HEK293 (cell line): ENCODE results near the gene PKN1.

ENCODE experiments used
- BCL11A ChIP-seq: fragments of 450-650 bp; formaldehyde crosslinking; IDR thresholded peaks from 2 replicates; pipeline ENCODE4 v1.5.1; 2016; ENCODE audit warnings: low read depth, missing biosample characterization, missing genetic modification characterization
- EGR2 ChIP-seq: fragments of 450-650 bp; formaldehyde crosslinking; IDR thresholded peaks from 2 replicates; pipeline ENCODE4 v1.5.1; 2016; ENCODE audit warnings: low read depth, missing biosample characterization, missing genetic modification characterization
- GLIS1 ChIP-seq: fragments of 450-650 bp; formaldehyde crosslinking; IDR thresholded peaks from 2 replicates; pipeline ENCODE4 v1.5.1; 2016; ENCODE audit warnings: missing biosample characterization, missing genetic modification characterization
- PRDM1 ChIP-seq: fragments of 450-650 bp; formaldehyde crosslinking; IDR thresholded peaks from 2 replicates; pipeline ENCODE4; 2016; ENCODE audit warnings: missing biosample characterization, missing genetic modification characterization
- RBAK ChIP-seq: fragments of 450-650 bp; formaldehyde crosslinking; IDR thresholded peaks from 2 replicates; pipeline ENCODE4 v1.5.1; 2016; ENCODE audit warnings: missing biosample characterization, missing genetic modification characterization
- SCRT2 ChIP-seq: fragments of 450-650 bp; formaldehyde crosslinking; IDR thresholded peaks from 2 replicates; pipeline ENCODE4 v1.5.1; 2016; ENCODE audit warnings: missing biosample characterization, missing genetic modification characterization
- SP2 ChIP-seq: fragments of 450-650 bp; formaldehyde crosslinking; IDR thresholded peaks from 2 replicates; pipeline ENCODE4 v1.5.1; 2016; ENCODE audit warnings: missing biosample characterization, missing genetic modification characterization
- ZBTB1 ChIP-seq: fragments of 450-650 bp; formaldehyde crosslinking; IDR thresholded peaks from 2 replicates; pipeline ENCODE4 v1.5.1; 2016; ENCODE audit warnings: missing biosample characterization, missing genetic modification characterization
- ZBTB17 ChIP-seq: fragments of 450-650 bp; formaldehyde crosslinking; IDR thresholded peaks from 2 replicates; pipeline ENCODE4 v1.5.1; 2016; ENCODE audit warnings: missing biosample characterization, missing genetic modification characterization
- ZFP37 ChIP-seq: fragments of 450-650 bp; formaldehyde crosslinking; IDR thresholded peaks from 2 replicates; pipeline ENCODE4 v1.5.1; 2016; ENCODE audit warnings: missing biosample characterization, missing genetic modification characterization
- ZFP69B ChIP-seq: fragments of 450-650 bp; formaldehyde crosslinking; IDR thresholded peaks from 2 replicates; pipeline ENCODE4 v1.5.1; 2016; ENCODE audit warnings: missing biosample characterization, missing genetic modification characterization
- ZNF138 ChIP-seq: fragments of 450-650 bp; formaldehyde crosslinking; IDR thresholded peaks from 2 replicates; pipeline ENCODE4 v1.5.1; 2016; ENCODE audit warnings: missing biosample characterization, missing genetic modification characterization, borderline replicate concordance
- ZNF19 ChIP-seq: fragments of 450-650 bp; formaldehyde crosslinking; IDR thresholded peaks from 2 replicates; pipeline ENCODE4; 2016; ENCODE audit warnings: missing biosample characterization, missing genetic modification characterization, low read depth
- ZNF248 ChIP-seq: fragments of 450-650 bp; formaldehyde crosslinking; IDR thresholded peaks from 2 replicates; pipeline ENCODE4 v1.5.1; 2017; ENCODE audit warnings: missing biosample characterization, missing genetic modification characterization
- ZNF350 ChIP-seq: fragments of 450-650 bp; formaldehyde crosslinking; IDR thresholded peaks from 2 replicates; pipeline ENCODE4 v1.5.0; 2017; ENCODE audit warnings: missing biosample characterization, mild to moderate bottlenecking, missing genetic modification characterization
- ZNF501 ChIP-seq: fragments of 450-650 bp; formaldehyde crosslinking; IDR thresholded peaks from 2 replicates; pipeline ENCODE4 v1.5.1; 2016; ENCODE audit warnings: missing biosample characterization, missing genetic modification characterization
- ZNF544 ChIP-seq: fragments of 450-650 bp; formaldehyde crosslinking; IDR thresholded peaks from 2 replicates; pipeline ENCODE4 v1.5.0; 2017; ENCODE audit warnings: missing biosample characterization, missing genetic modification characterization
- ZNF560 ChIP-seq: fragments of 450-650 bp; formaldehyde crosslinking; IDR thresholded peaks from 2 replicates; pipeline ENCODE4 v1.5.1; 2017; ENCODE audit warnings: missing biosample characterization, missing genetic modification characterization, borderline replicate concordance
- ZNF658 ChIP-seq: fragments of 450-650 bp; formaldehyde crosslinking; IDR thresholded peaks from 2 replicates; pipeline ENCODE4; 2016; ENCODE audit warnings: missing biosample characterization, missing genetic modification characterization
- ZNF664 ChIP-seq: fragments of 450-650 bp; formaldehyde crosslinking; IDR thresholded peaks from 2 replicates; pipeline ENCODE4 v1.5.1; 2016; ENCODE audit warnings: missing biosample characterization, missing genetic modification characterization
- ZNF791 ChIP-seq: fragments of 450-650 bp; formaldehyde crosslinking; IDR thresholded peaks from 2 replicates; pipeline ENCODE4 v1.5.1; 2016; ENCODE audit warnings: missing biosample characterization, missing genetic modification characterization
- TF ChIP-seq, protein P1 (sequence below): fragments of 450-650 bp; formaldehyde crosslinking; IDR thresholded peaks from 2 replicates; pipeline ENCODE4 v1.5.1; 2016; ENCODE audit warnings: missing biosample characterization, missing genetic modification characterization
- TF ChIP-seq, protein P2 (sequence below): IDR thresholded peaks from 2 replicates; pipeline ENCODE4 v1.6.1; 2011; ENCODE audit warnings: mild to moderate bottlenecking, low read depth, low read length, borderline replicate concordance
- TF ChIP-seq, protein P3 (sequence below): fragments of 450-650 bp; IDR thresholded peaks from 2 replicates; pipeline ENCODE4 v1.5.1; 2018; ENCODE audit warnings: missing biosample characterization, mild to moderate bottlenecking, missing genetic modification characterization
- TF ChIP-seq, protein P4 (sequence below): fragments of 450-650 bp; formaldehyde crosslinking; IDR thresholded peaks from 2 replicates; pipeline ENCODE4 v1.5.1; 2016; ENCODE audit warnings: missing biosample characterization, missing genetic modification characterization

The PKN1 gene

DNA sequence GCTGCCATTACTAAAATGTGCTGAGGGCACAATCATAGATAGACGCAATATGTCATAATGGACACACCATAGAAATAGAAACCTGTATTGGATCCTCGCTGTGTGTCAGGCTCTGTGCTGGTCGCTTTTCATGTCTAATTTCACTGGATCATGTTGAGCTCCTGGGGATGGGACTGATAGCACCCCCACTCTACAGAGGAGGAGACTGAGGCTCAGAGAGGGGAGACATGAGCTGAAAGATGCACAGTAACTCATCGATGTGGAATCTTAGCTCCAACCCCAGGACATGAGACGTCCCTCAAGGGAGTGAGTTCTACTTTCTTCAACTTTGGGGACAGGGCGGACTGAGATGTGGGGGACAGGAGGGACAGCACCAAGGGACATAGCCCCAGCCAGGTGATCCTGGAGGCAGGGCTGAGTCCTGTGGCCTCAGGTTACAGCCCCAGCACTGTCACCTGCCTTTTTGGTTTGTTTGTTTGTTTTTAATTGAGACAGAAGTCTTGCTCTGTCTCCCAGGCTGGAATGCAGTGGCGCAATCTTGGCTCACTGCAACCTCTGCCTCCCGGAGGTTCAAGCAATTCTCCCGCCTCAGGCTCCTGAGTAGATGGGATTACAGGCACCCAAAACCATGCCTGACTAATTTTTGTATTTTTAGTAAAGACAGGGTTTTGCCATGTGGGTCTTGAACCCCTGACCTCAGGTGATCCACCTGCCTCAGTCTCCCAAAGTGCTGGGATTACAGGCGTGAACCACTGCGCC is 69.4 kb downstream of the PKN1 start (continued):
- TF ChIP-seq ZNF501 (tag by site-specific recombination) (no peak), ZNF138 (tag by site-specific recombination) (no peak), PRDM1 (tag by site-specific recombination) (0 out of 2 replicates have a peak, but pooled peaks have one; percentile 12), ZNF791 (tag by site-specific recombination) (no peak), ZNF248 (tag by site-specific recombination) (no peak), BCL11A (tag by site-specific recombination) (no peak), GLIS1 (tag by site-specific recombination) (peak; percentile 62), EGR2 (no peak), ZNF19 (no peak), RBAK (no peak), ZFP37 (no peak), ZNF664 (tag by site-specific recombination) (no peak), ZNF350 (no peak), ZBTB17 (tag by site-specific recombination) (0 out of 2 replicates have a peak, but pooled peaks have one; percentile 16), ZNF658 (tag by site-specific recombination) (no peak), ZNF560 (tag by site-specific recombination) (no peak), SCRT2 (tag by site-specific recombination) (no peak), ZFP69B (no peak), SP2 (no peak), ZNF544 (tag by site-specific recombination) (no peak), ZBTB1 (tag by site-specific recombination) (no peak)
- TF ChIP-seq, protein P1, sequence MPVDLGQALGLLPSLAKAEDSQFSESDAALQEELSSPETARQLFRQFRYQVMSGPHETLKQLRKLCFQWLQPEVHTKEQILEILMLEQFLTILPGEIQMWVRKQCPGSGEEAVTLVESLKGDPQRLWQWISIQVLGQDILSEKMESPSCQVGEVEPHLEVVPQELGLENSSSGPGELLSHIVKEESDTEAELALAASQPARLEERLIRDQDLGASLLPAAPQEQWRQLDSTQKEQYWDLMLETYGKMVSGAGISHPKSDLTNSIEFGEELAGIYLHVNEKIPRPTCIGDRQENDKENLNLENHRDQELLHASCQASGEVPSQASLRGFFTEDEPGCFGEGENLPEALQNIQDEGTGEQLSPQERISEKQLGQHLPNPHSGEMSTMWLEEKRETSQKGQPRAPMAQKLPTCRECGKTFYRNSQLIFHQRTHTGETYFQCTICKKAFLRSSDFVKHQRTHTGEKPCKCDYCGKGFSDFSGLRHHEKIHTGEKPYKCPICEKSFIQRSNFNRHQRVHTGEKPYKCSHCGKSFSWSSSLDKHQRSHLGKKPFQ (tag by site-specific recombination), result no peak
- TF ChIP-seq, protein P2, sequence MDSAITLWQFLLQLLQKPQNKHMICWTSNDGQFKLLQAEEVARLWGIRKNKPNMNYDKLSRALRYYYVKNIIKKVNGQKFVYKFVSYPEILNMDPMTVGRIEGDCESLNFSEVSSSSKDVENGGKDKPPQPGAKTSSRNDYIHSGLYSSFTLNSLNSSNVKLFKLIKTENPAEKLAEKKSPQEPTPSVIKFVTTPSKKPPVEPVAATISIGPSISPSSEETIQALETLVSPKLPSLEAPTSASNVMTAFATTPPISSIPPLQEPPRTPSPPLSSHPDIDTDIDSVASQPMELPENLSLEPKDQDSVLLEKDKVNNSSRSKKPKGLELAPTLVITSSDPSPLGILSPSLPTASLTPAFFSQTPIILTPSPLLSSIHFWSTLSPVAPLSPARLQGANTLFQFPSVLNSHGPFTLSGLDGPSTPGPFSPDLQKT, result no peak
- TF ChIP-seq, protein P3, sequence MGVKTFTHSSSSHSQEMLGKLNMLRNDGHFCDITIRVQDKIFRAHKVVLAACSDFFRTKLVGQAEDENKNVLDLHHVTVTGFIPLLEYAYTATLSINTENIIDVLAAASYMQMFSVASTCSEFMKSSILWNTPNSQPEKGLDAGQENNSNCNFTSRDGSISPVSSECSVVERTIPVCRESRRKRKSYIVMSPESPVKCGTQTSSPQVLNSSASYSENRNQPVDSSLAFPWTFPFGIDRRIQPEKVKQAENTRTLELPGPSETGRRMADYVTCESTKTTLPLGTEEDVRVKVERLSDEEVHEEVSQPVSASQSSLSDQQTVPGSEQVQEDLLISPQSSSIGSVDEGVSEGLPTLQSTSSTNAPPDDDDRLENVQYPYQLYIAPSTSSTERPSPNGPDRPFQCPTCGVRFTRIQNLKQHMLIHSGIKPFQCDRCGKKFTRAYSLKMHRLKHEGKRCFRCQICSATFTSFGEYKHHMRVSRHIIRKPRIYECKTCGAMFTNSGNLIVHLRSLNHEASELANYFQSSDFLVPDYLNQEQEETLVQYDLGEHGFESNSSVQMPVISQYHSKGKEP (tag by site-specific recombination), result no peak
- TF ChIP-seq, protein P4, sequence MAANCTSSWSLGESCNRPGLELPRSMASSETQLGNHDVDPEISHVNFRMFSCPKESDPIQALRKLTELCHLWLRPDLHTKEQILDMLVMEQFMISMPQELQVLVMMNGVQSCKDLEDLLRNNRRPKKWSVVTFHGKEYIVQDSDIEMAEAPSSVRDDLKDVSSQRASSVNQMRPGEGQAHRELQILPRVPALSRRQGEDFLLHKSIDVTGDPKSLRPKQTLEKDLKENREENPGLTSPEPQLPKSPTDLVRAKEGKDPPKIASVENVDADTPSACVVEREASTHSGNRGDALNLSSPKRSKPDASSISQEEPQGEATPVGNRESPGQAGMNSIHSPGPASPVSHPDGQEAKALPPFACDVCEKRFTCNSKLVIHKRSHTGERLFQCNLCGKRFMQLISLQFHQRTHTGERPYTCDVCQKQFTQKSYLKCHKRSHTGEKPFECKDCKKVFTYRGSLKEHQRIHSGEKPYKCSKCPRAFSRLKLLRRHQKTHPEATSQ (tag by site-specific recombination), result no peak
